Measurements from ENCODE around the gene RSRC1.
"Not testable (repeated sequence)": the region's sequence is repeated elsewhere in the genome, so short reads cannot be mapped to it uniquely, and the experiment has no call there.

The RSRC1 gene

GRCh38 chr3:158313338-158313927, 203.5 kb downstream of the RSRC1 start:
- no peak for DNase-seq (ENCODE audit: low read depth in 2 of 2, low spot score in 1 of 2)

- DNase-seq (ENCODE audit: low read depth in 2 of 2, low spot score in 1 of 2), result no peak
Observed at GRCh38 chr3:158314426-158315357, 204.8 kb downstream of the RSRC1 start.

- DNase-seq (ENCODE audit: low read depth in 2 of 2, low spot score in 1 of 2), result not testable (repeated sequence)
Observed at GRCh38 chr3:158329696-158330441, 220.0 kb downstream of the RSRC1 start.

- no peak for DNase-seq (ENCODE audit: low read depth in 2 of 2, low spot score in 1 of 2)
Observed at GRCh38 chr3:158330870-158331269, 221.0 kb downstream of the RSRC1 start.

- no peak for DNase-seq (ENCODE audit: low read depth in 2 of 2, low spot score in 1 of 2)
Observed at GRCh38 chr3:158333736-158334135, 223.8 kb downstream of the RSRC1 start.

GRCh38 chr3:158337110-158337509, 227.2 kb downstream of the RSRC1 start:
- no peak for DNase-seq (ENCODE audit: low read depth in 2 of 2, low spot score in 1 of 2)

GRCh38 chr3:158339638-158340037, 229.7 kb downstream of the RSRC1 start:
- DNase-seq (ENCODE audit: low read depth in 2 of 2, low spot score in 1 of 2), result no peak

- not testable (repeated sequence) for DNase-seq (ENCODE audit: low read depth in 2 of 2, low spot score in 1 of 2)
Observed at GRCh38 chr3:158340951-158341350, 231.1 kb downstream of the RSRC1 start.

- DNase-seq (ENCODE audit: low read depth in 2 of 2, low spot score in 1 of 2), result no peak
Observed at GRCh38 chr3:158347966-158348365, 238.1 kb downstream of the RSRC1 start.

GRCh38 chr3:158350971-158351370, 241.1 kb downstream of the RSRC1 start:
- DNase-seq (ENCODE audit: low read depth in 2 of 2, low spot score in 1 of 2), result no peak

GRCh38 chr3:158352551-158352950, 242.7 kb downstream of the RSRC1 start:
- DNase-seq (ENCODE audit: low read depth in 2 of 2, low spot score in 1 of 2), result no peak

- no peak for DNase-seq (ENCODE audit: low read depth in 2 of 2, low spot score in 1 of 2)
Observed at GRCh38 chr3:158354713-158355112, 244.8 kb downstream of the RSRC1 start.

GRCh38 chr3:158355623-158356588, 246.0 kb downstream of the RSRC1 start:
- no peak for DNase-seq (ENCODE audit: low read depth in 2 of 2, low spot score in 1 of 2)

GRCh38 chr3:158359339-158359738, 249.4 kb downstream of the RSRC1 start:
- DNase-seq (ENCODE audit: low read depth in 2 of 2, low spot score in 1 of 2), result no peak

- no peak for DNase-seq (ENCODE audit: low read depth in 2 of 2, low spot score in 1 of 2)
Observed at GRCh38 chr3:158360756-158361448, 251.0 kb downstream of the RSRC1 start.

- no peak for DNase-seq (ENCODE audit: low read depth in 2 of 2, low spot score in 1 of 2)
Observed at GRCh38 chr3:158368271-158368670, 258.4 kb downstream of the RSRC1 start.

- DNase-seq (ENCODE audit: low read depth in 2 of 2, low spot score in 1 of 2), result no peak
Observed at GRCh38 chr3:158369279-158369678, 259.4 kb downstream of the RSRC1 start.

GRCh38 chr3:158379517-158379916, 269.6 kb downstream of the RSRC1 start:
- no peak for DNase-seq (ENCODE audit: low read depth in 2 of 2, low spot score in 1 of 2)

- DNase-seq (ENCODE audit: low read depth in 2 of 2, low spot score in 1 of 2), result no peak
Observed at GRCh38 chr3:158381262-158381868, 271.5 kb downstream of the RSRC1 start.

GRCh38 chr3:158382479-158382878, 272.6 kb downstream of the RSRC1 start:
- no peak for DNase-seq (ENCODE audit: low read depth in 2 of 2, low spot score in 1 of 2)
